ENCODE measurements around the gene NEK11. TPM values are rescaled to one million over a fixed set of nuclear protein-coding genes. Genes with fewer than 3 reads are reported as not detected.

The NEK11 gene
- total RNA-seq, 1 experiment from 2014 or later: 5.0 TPM

- no peak overlapping the region for H3K27ac ChIP-seq (ENCODE audit: low read depth, low read length, poor library complexity, severe bottlenecking)
- DNase-seq (ENCODE audit: low spot score): no peak
- H3K4me1 ChIP-seq (ENCODE audit: insufficient read depth, low read length, poor library complexity, severe bottlenecking): no peaks in the 10 kb centered on the region
- no TSS peak for BruUV-seq (replicated peaks)
- no peak overlapping the region for H3K4me3 ChIP-seq (ENCODE audit: low read depth, low read length, poor library complexity, severe bottlenecking)
- no peaks in the 10 kb centered on the region for H3K9me3 ChIP-seq (ENCODE audit: low read depth, low read length, poor library complexity, severe bottlenecking)
- H3K27me3 ChIP-seq (replicated peaks; ENCODE audit: insufficient read depth, low read depth, low read length, poor library complexity): no peaks in the 10 kb centered on the region
- intact Hi-C loops (cut with micrococcal nuclease; ENCODE audit: unreplicated experiment): no loop called here
- POLR2A ChIA-PET (ENCODE audit: low non-redundant PET): no interaction called here
- TF ChIP-seq, protein P1, sequence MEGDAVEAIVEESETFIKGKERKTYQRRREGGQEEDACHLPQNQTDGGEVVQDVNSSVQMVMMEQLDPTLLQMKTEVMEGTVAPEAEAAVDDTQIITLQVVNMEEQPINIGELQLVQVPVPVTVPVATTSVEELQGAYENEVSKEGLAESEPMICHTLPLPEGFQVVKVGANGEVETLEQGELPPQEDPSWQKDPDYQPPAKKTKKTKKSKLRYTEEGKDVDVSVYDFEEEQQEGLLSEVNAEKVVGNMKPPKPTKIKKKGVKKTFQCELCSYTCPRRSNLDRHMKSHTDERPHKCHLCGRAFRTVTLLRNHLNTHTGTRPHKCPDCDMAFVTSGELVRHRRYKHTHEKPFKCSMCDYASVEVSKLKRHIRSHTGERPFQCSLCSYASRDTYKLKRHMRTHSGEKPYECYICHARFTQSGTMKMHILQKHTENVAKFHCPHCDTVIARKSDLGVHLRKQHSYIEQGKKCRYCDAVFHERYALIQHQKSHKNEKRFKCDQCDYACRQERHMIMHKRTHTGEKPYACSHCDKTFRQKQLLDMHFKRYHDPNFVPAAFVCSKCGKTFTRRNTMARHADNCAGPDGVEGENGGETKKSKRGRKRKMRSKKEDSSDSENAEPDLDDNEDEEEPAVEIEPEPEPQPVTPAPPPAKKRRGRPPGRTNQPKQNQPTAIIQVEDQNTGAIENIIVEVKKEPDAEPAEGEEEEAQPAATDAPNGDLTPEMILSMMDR (conservative IDR thresholded peaks at IDR 0.05; ENCODE audit: low read depth, low read length): no peak
- no peak for TF ChIP-seq EZH2 (IDR thresholded peaks at IDR 0.05; ENCODE audit: borderline replicate concordance, low read depth, low read length, poor library complexity, severe bottlenecking)
- H3K36me3 ChIP-seq (ENCODE audit: insufficient read depth, low read length, poor library complexity, severe bottlenecking): no peaks in the 10 kb centered on the region
- CTCF ChIA-PET: interaction anchor here (0.6 kb wide), 1 partner anchor 102 kb away, joined by 3 read pairs; no protein-coding TSS in a partner anchor
Measured at GRCh38 chr3:131353016-131353877, 326.6 kb downstream of the NEK11 start.

GRCh38 chr3:131353986-131354385 lies 327.3 kb downstream of the NEK11 start:
- Histone ChIP-seq H3K27me3 (replicated peaks; ENCODE audit: insufficient read depth, low read depth, low read length, poor library complexity) (no peaks in the 10 kb centered on the region), H3K27ac (ENCODE audit: low read depth, low read length, poor library complexity, severe bottlenecking) (no peak overlapping the region), H3K4me3 (ENCODE audit: low read depth, low read length, poor library complexity, severe bottlenecking) (no peak overlapping the region), H3K36me3 (ENCODE audit: insufficient read depth, low read length, poor library complexity, severe bottlenecking) (no peaks in the 10 kb centered on the region), H3K4me1 (ENCODE audit: insufficient read depth, low read length, poor library complexity, severe bottlenecking) (no peaks in the 10 kb centered on the region), H3K9me3 (ENCODE audit: low read depth, low read length, poor library complexity, severe bottlenecking) (no peaks in the 10 kb centered on the region)
- ChIA-PET POLR2A (ENCODE audit: low non-redundant PET) (no interaction called here), CTCF (no interaction called here)
- no peak for DNase-seq (ENCODE audit: low spot score)
- TF ChIP-seq, protein P1 (conservative IDR thresholded peaks at IDR 0.05; ENCODE audit: low read depth, low read length): no peak
- TF ChIP-seq EZH2 (IDR thresholded peaks at IDR 0.05; ENCODE audit: borderline replicate concordance, low read depth, low read length, poor library complexity, severe bottlenecking): no peak
- intact Hi-C loops (cut with micrococcal nuclease; ENCODE audit: unreplicated experiment): no loop called here
- no TSS peak for BruUV-seq (replicated peaks)

- CTCF ChIA-PET: no interaction called here
- no peak overlapping the region for H3K27ac ChIP-seq (ENCODE audit: low read depth, low read length, poor library complexity, severe bottlenecking)
- H3K27me3 ChIP-seq (replicated peaks; ENCODE audit: insufficient read depth, low read depth, low read length, poor library complexity): no peaks in the 10 kb centered on the region
- no peak overlapping the region for H3K4me3 ChIP-seq (ENCODE audit: low read depth, low read length, poor library complexity, severe bottlenecking)
- DNase-seq (ENCODE audit: low spot score): no peak
- no peak for TF ChIP-seq EZH2 (IDR thresholded peaks at IDR 0.05; ENCODE audit: borderline replicate concordance, low read depth, low read length, poor library complexity, severe bottlenecking)
- TF ChIP-seq, protein P1 (conservative IDR thresholded peaks at IDR 0.05; ENCODE audit: low read depth, low read length): no peak
- no peaks in the 10 kb centered on the region for H3K4me1 ChIP-seq (ENCODE audit: insufficient read depth, low read length, poor library complexity, severe bottlenecking)
- no peaks in the 10 kb centered on the region for H3K9me3 ChIP-seq (ENCODE audit: low read depth, low read length, poor library complexity, severe bottlenecking)
- intact Hi-C loops (cut with micrococcal nuclease; ENCODE audit: unreplicated experiment): no loop called here
- no TSS peak for BruUV-seq (replicated peaks)
- POLR2A ChIA-PET (ENCODE audit: low non-redundant PET): no interaction called here
- H3K36me3 ChIP-seq (ENCODE audit: insufficient read depth, low read length, poor library complexity, severe bottlenecking): no peaks in the 10 kb centered on the region
Measured at GRCh38 chr3:131356006-131356595, 329.4 kb downstream of the NEK11 start.

Measured in A673 (cell line).